ENCODE results near the gene WFDC1. TPM values are rescaled to one million over a fixed set of nuclear protein-coding genes. Genes with fewer than 3 reads are reported as not detected.

WFDC1 gene
- total and polyA plus RNA-seq, 4 donors = 6.5 to 14.8 (median 11.4) TPM

DNA sequence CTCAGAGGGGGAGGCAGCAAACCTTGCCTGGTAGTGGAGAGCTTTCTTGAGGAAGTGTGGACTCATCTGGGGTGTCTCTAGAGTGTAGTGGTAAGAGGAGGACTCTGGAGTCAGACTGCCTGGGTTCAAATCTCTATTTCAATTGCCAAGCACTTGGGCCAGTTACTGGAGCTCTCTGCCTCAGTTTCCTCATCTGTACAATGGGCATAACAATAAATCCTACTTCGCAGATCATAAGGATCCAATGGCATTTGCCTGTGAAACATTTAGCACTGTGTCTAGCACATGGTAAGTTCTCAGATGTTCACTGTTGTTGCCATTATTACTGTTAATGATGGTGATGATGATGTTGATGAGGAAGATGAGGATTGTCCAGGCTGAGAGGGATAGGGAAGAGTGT, 23.6 kb upstream of the WFDC1 start:
- Histone ChIP-seq H3K9ac (ENCODE audit: insufficient read depth in 1 of 2, low read length in 2 of 2) (no peak overlapping the region), H3K27ac (ENCODE audit: low read depth in 1 of 2, low read length in 1 of 2) (no peak overlapping the region), H3K4me1 (ENCODE audit: control insufficient read depth in 5 of 5, insufficient read depth in 5 of 5, low read length in 5 of 5) (no peaks in the 10 kb centered on the region), H3K36me3 (ENCODE audit: control insufficient read depth in 4 of 4, insufficient read depth in 4 of 4, low read length in 4 of 4) (no peaks in the 10 kb centered on the region), H3K9me3 (ENCODE audit: control insufficient read depth in 4 of 4, insufficient read depth in 3 of 4, low read length in 3 of 4) (no peaks in the 10 kb centered on the region), H3K4me3 (no peak overlapping the region), H3K27me3 (ENCODE audit: control insufficient read depth in 3 of 3, insufficient read depth in 3 of 3, low read length in 2 of 3) (peaks cover 0 to 5% (median 0%) of the 10 kb centered on the region in 3 donors)
- no peak for TF ChIP-seq CTCF (IDR thresholded peaks at IDR 0.05; ENCODE audit: control extremely low read depth, extremely low read depth)
- no peak for DNase-seq
- no peak for ATAC-seq (ENCODE audit: insufficient read depth, low FRiP score)
- 84 to 91% methylated on average over 1 of the region's 1 CpG for WGBS, 2 donors

DNA sequence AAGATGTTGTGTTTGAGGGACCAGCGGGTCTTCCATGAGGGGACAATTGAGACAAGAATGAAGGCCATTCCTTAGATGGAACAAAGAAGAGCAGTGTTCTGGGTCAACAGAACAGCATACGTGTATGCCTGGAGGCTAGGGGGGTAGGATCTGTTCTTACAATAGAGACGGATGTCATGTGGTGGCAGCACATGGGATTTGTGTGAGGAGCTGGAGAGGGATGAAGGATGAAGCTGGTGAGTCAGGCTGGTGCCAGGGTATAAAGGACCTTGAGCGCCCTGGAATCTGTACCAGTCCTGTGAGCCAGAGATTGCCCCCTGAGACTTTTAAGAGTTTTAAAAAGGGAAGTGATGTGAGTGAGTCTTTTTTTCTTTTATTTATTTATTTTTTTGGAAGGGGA, 22.8 kb upstream of the WFDC1 start:
- DNase-seq (no peak), ATAC-seq (ENCODE audit: insufficient read depth, low FRiP score) (no peak)
- H3K9ac ChIP-seq (ENCODE audit: insufficient read depth in 1 of 2, low read length in 2 of 2) = no peak overlapping the region
- no peak for TF ChIP-seq CTCF (IDR thresholded peaks at IDR 0.05; ENCODE audit: control extremely low read depth, extremely low read depth)
- H3K4me3 ChIP-seq = no peak overlapping the region
- H3K4me1 ChIP-seq (ENCODE audit: control insufficient read depth in 5 of 5, insufficient read depth in 5 of 5, low read length in 5 of 5) = no peaks in the 10 kb centered on the region
- H3K36me3 ChIP-seq (ENCODE audit: control insufficient read depth in 4 of 4, insufficient read depth in 4 of 4, low read length in 4 of 4) = no peaks in the 10 kb centered on the region
- H3K27me3 ChIP-seq (ENCODE audit: control insufficient read depth in 3 of 3, insufficient read depth in 3 of 3, low read length in 2 of 3) = peaks cover 0 to 5% (median 0%) of the 10 kb centered on the region in 3 donors
- WGBS, 2 donors = 72 to 80% methylated on average over 4 of the region's 4 CpGs
- H3K27ac ChIP-seq (ENCODE audit: low read depth in 1 of 2, low read length in 1 of 2) = no peak overlapping the region
- no peaks in the 10 kb centered on the region for H3K9me3 ChIP-seq (ENCODE audit: control insufficient read depth in 4 of 4, insufficient read depth in 3 of 4, low read length in 3 of 4)

DNA sequence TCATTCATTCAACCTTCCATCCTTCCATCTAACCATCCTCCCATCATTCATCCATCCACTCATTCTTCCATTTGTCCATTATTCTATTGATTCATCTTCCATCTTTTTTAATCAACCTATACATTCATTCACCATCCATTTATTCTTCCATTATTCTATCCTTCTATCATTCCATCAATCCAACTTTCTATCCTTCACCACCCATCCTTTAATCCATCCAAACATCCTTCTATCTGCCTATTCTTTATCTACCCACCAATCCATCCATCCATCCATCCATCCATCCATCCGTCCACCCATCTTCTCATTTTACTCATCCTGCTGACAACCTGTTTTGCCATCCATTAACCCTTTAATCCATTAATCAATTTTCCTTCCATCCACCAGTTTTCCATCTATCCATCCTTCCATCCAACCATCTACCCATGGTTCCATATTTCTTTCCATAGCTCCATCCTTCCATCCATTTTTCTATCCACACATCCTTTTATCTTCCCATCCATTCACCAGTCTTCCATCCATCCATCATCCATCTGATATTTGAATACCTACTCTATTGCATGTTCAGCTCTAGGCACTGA, 21.8 kb upstream of the WFDC1 start:
- H3K27ac ChIP-seq (ENCODE audit: low read depth in 1 of 2, low read length in 1 of 2) = no peak overlapping the region
- no peaks in the 10 kb centered on the region for H3K9me3 ChIP-seq (ENCODE audit: control insufficient read depth in 4 of 4, insufficient read depth in 3 of 4, low read length in 3 of 4)
- TF ChIP-seq CTCF (IDR thresholded peaks at IDR 0.05; ENCODE audit: control extremely low read depth, extremely low read depth) = no peak
- no peak overlapping the region for H3K4me3 ChIP-seq
- H3K9ac ChIP-seq (ENCODE audit: insufficient read depth in 1 of 2, low read length in 2 of 2) = no peak overlapping the region
- DNase-seq (no peak), ATAC-seq (ENCODE audit: insufficient read depth, low FRiP score) (no peak)
- H3K4me1 ChIP-seq (ENCODE audit: control insufficient read depth in 5 of 5, insufficient read depth in 5 of 5, low read length in 5 of 5) = no peaks in the 10 kb centered on the region
- H3K36me3 ChIP-seq (ENCODE audit: control insufficient read depth in 4 of 4, insufficient read depth in 4 of 4, low read length in 4 of 4) = no peaks in the 10 kb centered on the region
- H3K27me3 ChIP-seq (ENCODE audit: control insufficient read depth in 3 of 3, insufficient read depth in 3 of 3, low read length in 2 of 3) = peaks cover 0 to 5% (median 0%) of the 10 kb centered on the region in 3 donors
- WGBS, 2 donors = 38 to 65% methylated on average over 1 of the region's 1 CpG

GRCh38 chr16:84274515-84274914, 20.2 kb upstream of the WFDC1 start:
- Histone ChIP-seq H3K9ac (ENCODE audit: insufficient read depth in 1 of 2, low read length in 2 of 2) (no peak overlapping the region), H3K27me3 (ENCODE audit: control insufficient read depth in 3 of 3, insufficient read depth in 3 of 3, low read length in 2 of 3) (peaks cover 0 to 5% (median 0%) of the 10 kb centered on the region in 3 donors), H3K4me3 (no peak overlapping the region), H3K4me1 (ENCODE audit: control insufficient read depth in 5 of 5, insufficient read depth in 5 of 5, low read length in 5 of 5) (no peaks in the 10 kb centered on the region), H3K9me3 (ENCODE audit: control insufficient read depth in 4 of 4, insufficient read depth in 3 of 4, low read length in 3 of 4) (no peaks in the 10 kb centered on the region), H3K36me3 (ENCODE audit: control insufficient read depth in 4 of 4, insufficient read depth in 4 of 4, low read length in 4 of 4) (no peaks in the 10 kb centered on the region), H3K27ac (ENCODE audit: low read depth in 1 of 2, low read length in 1 of 2) (no peak overlapping the region)
- DNase-seq = no peak
- TF ChIP-seq CTCF (IDR thresholded peaks at IDR 0.05; ENCODE audit: control extremely low read depth, extremely low read depth) = no peak
- no peak for ATAC-seq (ENCODE audit: insufficient read depth, low FRiP score)
- 81 to 93% methylated on average over 9 of the region's 9 CpGs for WGBS, 2 donors
